Prostate gland (tissue), 2 donors: ENCODE measurements around the gene ZMYM5.

ENCODE experiments used
- POLR2A ChIP-seq: fragments of 450-650 bp; IDR thresholded peaks from one replicate; pipeline ENCODE4 v1.6.1; 2016; ENCODE audit warnings: antibody characterized with exemption, mild to moderate bottlenecking
- TF ChIP-seq, protein P1 (sequence below), 4 experiments: fragments of 200-600 bp in 2 of 4; fragments of 450-650 bp in 2 of 4; sonication (generic) in 2 of 4; IDR thresholded peaks; 1 replicate in 3 of 4; 2 replicates in 1 of 4; pipeline ENCODE4 v1.5.1; 2016 to 2019; ENCODE audit warnings: antibody characterized with exemption in 4 of 4, mild to moderate bottlenecking in 2 of 4, moderate library complexity in 2 of 4

DNA sequence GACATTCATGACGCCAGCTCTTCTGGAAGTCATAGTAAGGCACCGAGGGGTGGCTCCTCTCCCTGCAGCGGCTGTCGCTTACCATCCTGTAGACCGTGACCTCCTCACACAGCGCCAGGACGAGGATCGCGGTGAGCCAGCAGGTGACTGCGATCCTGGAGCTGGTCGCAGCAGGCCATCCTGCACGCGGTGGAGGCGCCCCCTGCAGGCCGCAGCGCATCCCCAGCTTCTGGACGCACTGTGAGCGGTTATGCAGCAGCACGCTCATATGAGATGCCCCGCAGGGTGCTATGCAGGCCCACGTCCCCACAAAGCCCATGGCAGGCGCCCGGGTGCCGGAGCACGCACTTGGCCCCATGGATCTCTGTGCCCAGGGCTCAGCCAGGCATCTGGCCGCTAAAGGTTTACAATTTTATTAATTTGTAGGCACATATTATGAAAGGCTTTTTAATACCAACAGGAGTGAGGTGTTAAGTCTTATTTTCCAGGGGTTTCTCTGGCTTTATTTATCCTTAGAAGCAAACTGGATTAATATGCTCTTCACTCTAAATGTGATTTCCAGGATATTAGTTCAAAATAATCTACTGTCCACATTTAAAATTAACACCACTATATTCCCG is 45.1 kb downstream of the ZMYM5 start:
- TF ChIP-seq, protein P1, sequence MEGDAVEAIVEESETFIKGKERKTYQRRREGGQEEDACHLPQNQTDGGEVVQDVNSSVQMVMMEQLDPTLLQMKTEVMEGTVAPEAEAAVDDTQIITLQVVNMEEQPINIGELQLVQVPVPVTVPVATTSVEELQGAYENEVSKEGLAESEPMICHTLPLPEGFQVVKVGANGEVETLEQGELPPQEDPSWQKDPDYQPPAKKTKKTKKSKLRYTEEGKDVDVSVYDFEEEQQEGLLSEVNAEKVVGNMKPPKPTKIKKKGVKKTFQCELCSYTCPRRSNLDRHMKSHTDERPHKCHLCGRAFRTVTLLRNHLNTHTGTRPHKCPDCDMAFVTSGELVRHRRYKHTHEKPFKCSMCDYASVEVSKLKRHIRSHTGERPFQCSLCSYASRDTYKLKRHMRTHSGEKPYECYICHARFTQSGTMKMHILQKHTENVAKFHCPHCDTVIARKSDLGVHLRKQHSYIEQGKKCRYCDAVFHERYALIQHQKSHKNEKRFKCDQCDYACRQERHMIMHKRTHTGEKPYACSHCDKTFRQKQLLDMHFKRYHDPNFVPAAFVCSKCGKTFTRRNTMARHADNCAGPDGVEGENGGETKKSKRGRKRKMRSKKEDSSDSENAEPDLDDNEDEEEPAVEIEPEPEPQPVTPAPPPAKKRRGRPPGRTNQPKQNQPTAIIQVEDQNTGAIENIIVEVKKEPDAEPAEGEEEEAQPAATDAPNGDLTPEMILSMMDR (IDR thresholded peaks at IDR 0.05), result peak in 3 of 4 experiments; percentile 32 to 66 (median 55)
- TF ChIP-seq POLR2A, result no peak
